ENCODE measurements around the gene MICALL1.

MICALL1 gene

DNA sequence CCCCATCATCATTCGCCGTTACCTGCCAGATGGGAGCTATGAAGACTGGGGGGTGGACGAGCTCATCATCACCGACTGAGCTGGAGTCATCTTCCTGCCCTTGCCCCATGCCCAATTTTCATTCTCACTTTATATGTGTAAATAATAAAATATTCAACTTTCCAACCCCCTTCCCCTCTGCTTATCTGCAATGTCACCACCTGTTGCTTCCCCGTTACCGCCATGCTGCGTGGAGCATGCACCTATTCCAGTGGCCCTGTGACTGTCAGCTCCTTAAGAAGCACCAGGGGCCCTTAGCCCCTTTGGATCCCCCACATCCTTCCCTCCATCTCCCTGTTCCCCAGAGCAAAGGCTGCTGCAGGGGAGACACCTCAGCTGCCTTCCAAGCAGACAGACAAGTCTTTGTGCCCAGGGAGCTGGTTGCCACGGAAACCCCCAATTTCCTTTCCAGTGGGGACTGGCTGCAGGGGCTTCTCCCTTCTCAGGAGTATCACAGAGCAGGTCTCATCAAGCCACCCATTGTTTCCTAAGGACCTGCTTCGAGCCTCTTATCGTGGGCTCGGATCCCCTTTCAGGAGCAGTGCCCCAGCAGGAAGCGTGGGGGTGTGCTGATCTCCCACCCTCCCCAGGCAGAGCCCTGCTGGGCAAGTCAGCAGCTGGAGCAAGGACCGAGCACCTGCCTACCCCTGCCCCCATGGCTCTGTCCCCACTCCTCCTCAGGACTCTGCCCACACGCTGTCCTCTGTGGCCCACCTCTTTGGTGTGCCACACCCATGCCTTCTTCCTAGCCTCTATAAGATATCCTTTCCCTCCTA, 61.7 kb downstream of the MICALL1 start:
- TF ChIP-seq TAF1 (IDR thresholded peaks at IDR 0.05; ENCODE audit: borderline replicate concordance, insufficient read depth, low read length): no peak

DNA sequence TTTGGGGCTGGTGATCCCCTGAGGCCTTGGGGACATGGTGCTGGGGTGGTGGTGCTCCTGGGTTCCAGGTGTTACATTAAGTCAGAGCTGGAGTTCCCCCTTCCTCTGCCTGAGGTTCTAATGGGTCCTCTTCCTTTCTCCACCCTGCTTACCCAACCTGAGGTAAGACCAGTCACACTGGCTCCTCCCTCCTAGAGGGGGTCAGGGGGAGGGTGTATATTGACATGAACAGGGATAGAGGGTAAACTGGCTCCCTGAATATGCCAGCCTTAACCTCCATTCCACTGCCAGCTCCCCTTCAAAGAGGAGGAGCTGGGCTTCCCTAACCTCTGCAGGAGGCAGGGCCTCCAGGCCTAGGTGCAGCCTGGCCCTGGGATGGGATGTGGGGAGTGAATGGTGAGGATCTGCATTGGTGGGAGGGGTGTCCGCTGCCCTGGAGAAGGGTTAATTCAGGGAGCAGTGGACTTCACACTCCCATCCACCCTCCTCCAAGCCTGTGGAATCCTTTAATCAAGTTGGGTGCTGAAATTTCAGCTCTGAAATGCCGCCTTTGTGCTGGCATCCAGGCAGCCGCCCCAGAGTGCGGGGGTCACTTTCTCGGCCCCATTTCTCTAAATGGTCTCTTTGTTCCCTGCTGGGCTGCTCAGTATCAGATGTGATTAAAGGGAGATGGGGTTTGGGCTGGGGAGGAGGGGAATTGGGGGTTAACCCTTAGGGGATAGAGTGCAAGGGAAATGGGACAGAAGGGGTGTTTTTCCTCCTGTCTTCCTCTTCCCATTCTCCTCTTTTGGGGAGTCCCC, 62.6 kb downstream of the MICALL1 start:
- no peak for TF ChIP-seq TAF1 (IDR thresholded peaks at IDR 0.05; ENCODE audit: borderline replicate concordance, insufficient read depth, low read length)
- TF ChIP-seq, protein P1, sequence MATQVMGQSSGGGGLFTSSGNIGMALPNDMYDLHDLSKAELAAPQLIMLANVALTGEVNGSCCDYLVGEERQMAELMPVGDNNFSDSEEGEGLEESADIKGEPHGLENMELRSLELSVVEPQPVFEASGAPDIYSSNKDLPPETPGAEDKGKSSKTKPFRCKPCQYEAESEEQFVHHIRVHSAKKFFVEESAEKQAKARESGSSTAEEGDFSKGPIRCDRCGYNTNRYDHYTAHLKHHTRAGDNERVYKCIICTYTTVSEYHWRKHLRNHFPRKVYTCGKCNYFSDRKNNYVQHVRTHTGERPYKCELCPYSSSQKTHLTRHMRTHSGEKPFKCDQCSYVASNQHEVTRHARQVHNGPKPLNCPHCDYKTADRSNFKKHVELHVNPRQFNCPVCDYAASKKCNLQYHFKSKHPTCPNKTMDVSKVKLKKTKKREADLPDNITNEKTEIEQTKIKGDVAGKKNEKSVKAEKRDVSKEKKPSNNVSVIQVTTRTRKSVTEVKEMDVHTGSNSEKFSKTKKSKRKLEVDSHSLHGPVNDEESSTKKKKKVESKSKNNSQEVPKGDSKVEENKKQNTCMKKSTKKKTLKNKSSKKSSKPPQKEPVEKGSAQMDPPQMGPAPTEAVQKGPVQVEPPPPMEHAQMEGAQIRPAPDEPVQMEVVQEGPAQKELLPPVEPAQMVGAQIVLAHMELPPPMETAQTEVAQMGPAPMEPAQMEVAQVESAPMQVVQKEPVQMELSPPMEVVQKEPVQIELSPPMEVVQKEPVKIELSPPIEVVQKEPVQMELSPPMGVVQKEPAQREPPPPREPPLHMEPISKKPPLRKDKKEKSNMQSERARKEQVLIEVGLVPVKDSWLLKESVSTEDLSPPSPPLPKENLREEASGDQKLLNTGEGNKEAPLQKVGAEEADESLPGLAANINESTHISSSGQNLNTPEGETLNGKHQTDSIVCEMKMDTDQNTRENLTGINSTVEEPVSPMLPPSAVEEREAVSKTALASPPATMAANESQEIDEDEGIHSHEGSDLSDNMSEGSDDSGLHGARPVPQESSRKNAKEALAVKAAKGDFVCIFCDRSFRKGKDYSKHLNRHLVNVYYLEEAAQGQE (IDR thresholded peaks at IDR 0.05; ENCODE audit: insufficient read depth in 1 of 2, low read depth in 2 of 2, low read length in 2 of 2): no peak
- no peak for TF ChIP-seq SIN3A (IDR thresholded peaks at IDR 0.05; ENCODE audit: borderline replicate concordance, insufficient read depth, low read length)
- TF ChIP-seq POLR2AphosphoS5 (IDR thresholded peaks at IDR 0.05; ENCODE audit: low read depth, low read length): no peak
- TF ChIP-seq FOXP2 (optimal IDR thresholded peaks at IDR 0.05; ENCODE audit: borderline replicate concordance, extremely low read depth, extremely low read length, insufficient read depth): no peak

DNA sequence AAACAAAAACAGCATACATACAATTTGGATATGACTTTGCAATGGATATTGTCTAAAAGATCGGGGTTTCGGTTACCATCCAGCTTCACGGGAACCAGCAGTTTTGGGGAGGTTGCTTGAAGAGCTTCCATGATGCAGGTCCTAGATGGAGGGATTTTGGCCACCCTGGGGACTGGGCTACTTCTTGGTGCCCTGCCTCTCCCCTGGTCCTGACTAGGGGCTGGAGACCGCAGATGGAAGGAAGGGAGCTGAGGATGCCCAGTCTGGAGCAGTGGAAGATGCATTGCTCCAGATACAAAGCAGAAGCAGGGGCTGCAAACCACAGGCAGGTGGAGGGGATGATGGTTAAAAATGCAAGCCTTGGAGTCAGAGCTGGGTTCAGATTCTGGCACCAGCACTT, 64.8 kb downstream of the MICALL1 start:
- TF ChIP-seq FOXP2 (optimal IDR thresholded peaks at IDR 0.05; ENCODE audit: borderline replicate concordance, extremely low read depth, extremely low read length, insufficient read depth) (no peak), SIN3A (IDR thresholded peaks at IDR 0.05; ENCODE audit: borderline replicate concordance, insufficient read depth, low read length) (no peak), TAF1 (IDR thresholded peaks at IDR 0.05; ENCODE audit: borderline replicate concordance, insufficient read depth, low read length) (no peak)

DNA sequence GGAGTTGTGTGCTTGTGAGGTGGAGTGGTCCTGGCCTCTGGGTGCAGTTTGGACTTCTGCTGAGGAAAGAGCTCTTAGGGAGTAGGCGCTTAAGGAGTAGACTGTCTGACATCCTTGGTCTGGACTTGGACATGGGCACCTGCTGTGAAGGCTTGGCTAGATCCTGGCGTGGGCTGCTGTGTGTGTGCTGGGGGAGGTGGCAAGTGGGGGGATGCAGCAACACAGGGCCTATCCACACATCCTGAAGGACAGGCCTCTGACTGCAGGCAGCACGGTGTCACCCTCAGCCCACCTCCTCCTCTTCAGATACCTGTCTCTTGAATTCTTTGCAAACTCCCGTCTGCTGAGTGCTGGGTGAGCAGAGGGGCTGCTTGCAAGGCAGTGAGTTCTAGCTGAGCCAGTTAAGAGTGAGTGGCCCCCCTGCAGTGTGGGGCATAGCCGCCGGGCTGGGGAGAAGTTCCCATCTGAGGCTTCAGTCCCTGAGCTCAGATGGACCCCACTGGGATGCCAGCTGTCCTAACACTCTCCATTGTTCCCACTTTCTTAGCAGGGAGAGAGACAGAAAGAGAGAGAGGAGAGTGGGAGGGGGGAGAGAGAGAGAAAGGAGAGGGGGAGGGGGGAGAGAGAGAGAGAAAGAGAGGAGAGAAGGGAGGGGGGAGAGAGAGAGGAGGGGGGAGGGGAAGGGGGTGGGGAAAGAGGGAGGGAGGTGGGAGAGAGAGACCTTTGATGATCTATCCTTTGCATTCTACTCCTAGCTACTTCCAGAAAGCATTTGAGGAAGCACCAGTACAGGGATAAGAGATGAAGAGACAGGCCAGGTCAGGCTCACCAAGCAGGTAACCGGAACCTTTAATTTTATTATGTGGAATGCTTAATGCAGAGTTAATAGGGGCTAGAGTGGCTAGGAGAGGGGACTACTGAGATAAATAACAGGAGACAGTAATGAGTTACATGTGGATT, 65.7 kb downstream of the MICALL1 start:
- TF ChIP-seq, protein P1 (IDR thresholded peaks at IDR 0.05; ENCODE audit: insufficient read depth in 1 of 2, low read depth in 2 of 2, low read length in 2 of 2): no peak
- no peak for TF ChIP-seq POLR2AphosphoS5 (IDR thresholded peaks at IDR 0.05; ENCODE audit: low read depth, low read length)
- no peak for TF ChIP-seq FOXP2 (optimal IDR thresholded peaks at IDR 0.05; ENCODE audit: borderline replicate concordance, extremely low read depth, extremely low read length, insufficient read depth)
- no peak for TF ChIP-seq TAF1 (IDR thresholded peaks at IDR 0.05; ENCODE audit: borderline replicate concordance, insufficient read depth, low read length)
- no peak for TF ChIP-seq SIN3A (IDR thresholded peaks at IDR 0.05; ENCODE audit: borderline replicate concordance, insufficient read depth, low read length)

DNA sequence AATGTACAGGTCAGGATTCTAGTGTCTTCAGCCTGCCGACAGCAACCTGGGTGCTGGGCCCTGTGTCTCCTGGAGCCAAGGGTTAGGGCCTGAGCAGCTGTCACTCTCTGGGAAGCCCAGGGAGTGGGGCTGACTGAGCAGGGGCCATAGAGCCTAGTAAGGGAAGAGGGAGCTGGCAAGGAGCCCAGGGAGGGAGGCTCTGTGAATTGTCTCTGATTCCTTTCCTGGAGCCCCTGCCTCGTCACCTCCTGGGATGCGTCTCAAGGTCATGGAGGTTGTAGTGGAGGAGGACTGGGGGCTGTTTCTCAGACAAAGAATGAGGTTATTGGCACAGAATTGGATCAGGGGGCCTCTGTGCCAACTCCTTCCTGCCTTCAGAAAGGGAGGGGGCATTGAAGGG, 66.4 kb downstream of the MICALL1 start:
- no peak for TF ChIP-seq POLR2AphosphoS5 (IDR thresholded peaks at IDR 0.05; ENCODE audit: low read depth, low read length)
- no peak for TF ChIP-seq TAF1 (IDR thresholded peaks at IDR 0.05; ENCODE audit: borderline replicate concordance, insufficient read depth, low read length)
- TF ChIP-seq, protein P1 (IDR thresholded peaks at IDR 0.05; ENCODE audit: insufficient read depth in 1 of 2, low read depth in 2 of 2, low read length in 2 of 2): no peak
- TF ChIP-seq FOXP2 (optimal IDR thresholded peaks at IDR 0.05; ENCODE audit: borderline replicate concordance, extremely low read depth, extremely low read length, insufficient read depth): no peak
- no peak for TF ChIP-seq SIN3A (IDR thresholded peaks at IDR 0.05; ENCODE audit: borderline replicate concordance, insufficient read depth, low read length)
